CD4-positive, alpha-beta T cell treated with Interleukin-4 for 1 hour (primary cell): ENCODE results near the gene CIB1.

Source experiments
- DNase-seq, 2 donors: peaks; one replicate each; pipeline ENCODE4 v3.0.0-alpha.2; 2020 to 2022

Gene CIB1

GRCh38 chr15:90213818-90214204 lies 19.9 kb downstream of the CIB1 start:
- DNase-seq, result peak in 1 of 2 donors; percentile 57

- DNase-seq, result no peak
Observed at GRCh38 chr15:90213122-90213817, 20.5 kb downstream of the CIB1 start.

GRCh38 chr15:90212221-90213098 lies 21.3 kb downstream of the CIB1 start:
- no peak for DNase-seq

GRCh38 chr15:90211440-90212143 lies 22.1 kb downstream of the CIB1 start:
- DNase-seq, result no peak

- no peak for DNase-seq
Observed at GRCh38 chr15:90211009-90211408, 22.7 kb downstream of the CIB1 start.

GRCh38 chr15:90210593-90210992 lies 23.1 kb downstream of the CIB1 start:
- DNase-seq, result no peak

GRCh38 chr15:90209591-90209990 lies 24.1 kb downstream of the CIB1 start:
- no peak for DNase-seq

GRCh38 chr15:90208356-90208755 lies 25.4 kb downstream of the CIB1 start:
- DNase-seq, result no peak

- DNase-seq, result no peak
Observed at GRCh38 chr15:90207252-90207651, 26.5 kb downstream of the CIB1 start.

GRCh38 chr15:90205886-90206285 lies 27.9 kb downstream of the CIB1 start:
- DNase-seq, result no peak

- DNase-seq, result no peak
Observed at GRCh38 chr15:90205050-90205848, 28.5 kb downstream of the CIB1 start.

- no peak for DNase-seq
Observed at GRCh38 chr15:90203922-90204321, 29.8 kb downstream of the CIB1 start.

- no peak for DNase-seq
Observed at GRCh38 chr15:90203473-90203872, 30.3 kb downstream of the CIB1 start.

- DNase-seq, result no peak
Observed at GRCh38 chr15:90202929-90203328, 30.8 kb downstream of the CIB1 start.

GRCh38 chr15:90201944-90202375 lies 31.8 kb downstream of the CIB1 start:
- no peak for DNase-seq

- DNase-seq, result peak; percentile 64 to 70
Observed at GRCh38 chr15:90201130-90201943, 32.4 kb downstream of the CIB1 start, which contains the start of gene SEMA4B. SEMA4B (plus strand) TSS chr15:90201330; CDS start chr15:90201579, 249 bp downstream.

- DNase-seq, result no peak
Observed at GRCh38 chr15:90200534-90201129, 33.1 kb downstream of the CIB1 start.

GRCh38 chr15:90194655-90195054 lies 39.1 kb downstream of the CIB1 start:
- DNase-seq, result no peak

GRCh38 chr15:90192961-90193786 lies 40.6 kb downstream of the CIB1 start:
- DNase-seq, result no peak
